GM21786 (cell line): ENCODE results near the gene RTKN2.
"Not testable (repeated sequence)": the region's sequence is repeated elsewhere in the genome, so short reads cannot be mapped to it uniquely, and the experiment has no call there.

ENCODE experiments used
- ATAC-seq: cut with Tn5 transposase; IDR thresholded peaks from one replicate; pipeline ENCODE4 v1.9.1; 2021; ENCODE audit not compliant: unreplicated experiment

RTKN2 gene

DNA sequence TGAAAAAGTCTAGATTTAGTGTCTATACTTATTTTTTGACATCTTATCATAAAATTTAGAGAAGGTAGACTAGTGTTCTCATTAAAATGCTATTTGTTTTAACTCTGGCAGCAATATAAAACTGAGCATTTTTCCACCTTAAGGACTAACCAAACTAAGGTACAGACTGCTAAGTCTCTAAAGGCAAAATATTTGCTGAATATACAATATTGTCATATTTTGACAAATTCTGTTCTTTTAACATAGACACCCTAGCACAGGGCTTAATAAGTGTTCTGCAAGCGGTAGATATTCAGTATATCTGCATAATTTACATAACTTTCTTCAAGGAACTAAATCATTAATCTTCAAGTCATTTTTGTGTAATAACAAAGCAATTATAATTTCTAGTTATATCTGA is 8.6 kb downstream of the RTKN2 start:
- ATAC-seq: no peak

DNA sequence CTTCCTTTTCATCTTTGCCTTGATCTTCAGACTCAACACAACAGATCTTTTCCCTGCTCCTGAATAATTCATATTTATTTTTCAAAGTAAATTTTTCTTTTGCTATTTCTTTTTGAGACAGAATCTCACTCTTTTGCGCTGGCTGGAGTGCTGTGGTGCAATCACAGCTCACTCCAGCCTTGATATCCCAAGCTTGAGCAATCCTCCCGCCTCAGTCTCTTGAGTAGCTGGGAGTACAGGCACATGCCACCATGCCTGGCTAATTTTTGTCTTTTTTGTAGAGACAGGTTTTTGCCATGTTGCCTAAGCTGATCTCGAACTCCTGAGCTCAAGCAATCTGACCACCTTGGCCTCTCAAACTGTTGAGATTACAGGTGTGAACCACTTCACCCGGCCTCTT is 9.2 kb downstream of the RTKN2 start:
- no peak for ATAC-seq

DNA sequence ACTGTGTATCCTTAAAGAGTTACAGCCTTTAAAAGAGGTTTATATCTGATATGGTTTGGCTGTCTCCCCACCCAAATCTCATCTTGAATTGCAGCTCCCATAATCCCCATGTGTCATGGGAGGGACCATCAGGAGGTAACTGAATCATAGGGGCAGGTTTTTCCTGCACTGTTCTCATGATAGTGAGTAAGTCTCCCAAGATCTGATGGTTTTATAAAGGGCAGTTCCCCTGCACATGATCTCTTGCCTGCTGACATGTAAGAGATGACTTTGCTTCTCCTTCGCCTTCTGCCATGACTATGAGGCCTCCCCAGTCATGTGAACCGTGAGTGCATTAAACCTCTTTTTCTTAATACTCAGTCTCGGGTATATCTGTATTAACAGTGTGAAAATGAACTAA is 9.7 kb downstream of the RTKN2 start:
- ATAC-seq: no peak

DNA sequence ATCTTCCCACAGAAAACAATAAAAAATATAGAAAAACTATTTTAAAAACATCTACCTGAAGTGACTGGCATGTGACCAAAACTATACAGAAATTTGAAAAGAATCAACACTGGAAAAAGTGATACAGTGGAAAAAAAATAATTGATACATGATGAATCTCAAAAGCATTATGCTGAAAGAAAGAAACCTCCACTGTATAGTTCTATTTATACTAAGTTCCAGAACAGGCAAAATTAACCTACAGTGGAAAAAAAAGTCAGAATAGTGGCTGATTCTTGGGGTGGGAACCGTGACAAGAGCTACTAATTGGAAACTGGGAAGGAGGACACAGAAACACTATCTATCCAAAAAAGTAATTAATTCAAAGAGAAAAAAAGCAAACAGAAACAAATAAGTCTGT is 14.9 kb downstream of the RTKN2 start:
- ATAC-seq: no peak

DNA sequence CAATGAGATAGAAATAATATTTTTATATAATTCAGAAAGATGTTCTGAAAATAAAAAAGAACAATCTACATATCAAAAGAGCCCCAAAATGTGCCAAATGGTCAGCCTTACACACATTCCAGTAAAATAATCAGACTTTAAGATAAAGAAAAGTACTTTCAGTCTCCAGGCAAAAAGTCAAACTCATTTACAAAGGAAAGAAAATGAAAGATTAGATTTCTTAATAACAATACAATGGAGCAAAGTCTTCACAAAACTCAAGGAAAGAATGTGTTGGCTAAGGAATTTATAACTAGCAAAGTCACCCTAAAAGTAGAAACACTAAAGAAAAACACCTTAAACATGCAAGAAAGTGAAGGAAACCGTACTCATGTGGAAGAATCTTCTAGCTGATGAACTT is 16.6 kb downstream of the RTKN2 start:
- ATAC-seq: no peak

DNA sequence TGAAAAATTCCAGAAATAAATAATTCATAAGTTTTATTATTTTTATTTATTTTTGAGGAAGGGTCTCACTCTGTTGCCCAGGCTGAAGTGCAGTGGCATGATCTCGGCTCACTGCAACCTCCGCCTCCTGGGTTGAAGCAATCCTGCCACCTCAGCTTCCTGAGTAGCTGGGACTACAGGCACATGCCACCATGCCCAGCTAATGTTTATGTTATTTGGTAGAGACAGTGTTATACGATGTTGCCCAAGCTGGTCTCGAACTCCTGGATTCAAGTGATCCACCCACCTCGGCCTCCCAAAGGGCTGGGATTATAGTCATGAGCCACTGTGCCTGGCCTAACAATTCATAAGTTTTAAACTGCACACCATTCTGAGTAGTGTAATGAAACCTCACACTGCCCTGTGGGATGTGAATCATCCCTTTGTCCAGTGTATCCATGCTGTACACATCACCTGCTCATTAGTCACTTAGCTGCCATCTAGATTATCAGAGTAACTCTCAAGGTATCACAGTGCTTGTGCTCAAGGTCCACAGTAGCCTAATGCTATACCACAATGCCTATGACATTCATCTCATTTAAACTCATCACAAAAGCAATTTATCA is 17.9 kb downstream of the RTKN2 start:
- ATAC-seq: no peak

DNA sequence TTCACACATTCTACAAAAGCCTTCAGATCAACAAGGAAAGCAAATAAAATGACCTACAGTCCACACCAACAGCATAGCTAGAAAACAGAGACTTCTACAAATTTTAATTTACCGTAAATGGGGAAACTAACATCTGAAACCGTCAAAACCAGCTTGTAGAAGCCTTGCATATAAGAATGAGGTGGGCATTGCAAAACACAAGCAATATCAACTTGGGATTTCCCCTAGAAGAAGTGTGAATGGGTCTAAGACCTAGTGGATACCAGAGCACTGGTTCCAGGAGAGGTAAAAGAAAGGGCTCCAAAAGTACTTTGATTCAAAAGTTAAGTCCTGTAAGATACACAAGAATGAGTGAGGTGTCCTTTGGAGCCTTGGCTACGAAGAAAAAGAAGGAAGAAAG is 18.7 kb downstream of the RTKN2 start:
- no peak for ATAC-seq

DNA sequence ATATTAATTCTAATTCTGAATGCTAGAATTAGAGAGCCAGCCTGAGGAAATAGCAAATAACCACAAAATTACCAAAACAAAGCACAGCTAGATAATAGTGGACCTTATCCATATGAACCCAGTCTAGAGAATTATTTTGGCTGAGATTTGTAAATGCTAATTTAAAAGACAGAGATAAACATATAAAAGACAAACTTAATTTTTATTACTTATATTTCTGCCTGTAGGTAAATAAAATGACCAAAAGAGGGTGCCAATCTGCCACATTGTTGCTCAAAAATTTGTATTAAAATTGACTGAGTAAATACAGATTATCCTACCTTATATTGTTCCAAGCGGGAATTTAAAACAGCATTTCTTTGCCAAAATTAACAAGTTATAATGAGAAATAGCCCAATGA is 20.2 kb downstream of the RTKN2 start:
- no peak for ATAC-seq

DNA sequence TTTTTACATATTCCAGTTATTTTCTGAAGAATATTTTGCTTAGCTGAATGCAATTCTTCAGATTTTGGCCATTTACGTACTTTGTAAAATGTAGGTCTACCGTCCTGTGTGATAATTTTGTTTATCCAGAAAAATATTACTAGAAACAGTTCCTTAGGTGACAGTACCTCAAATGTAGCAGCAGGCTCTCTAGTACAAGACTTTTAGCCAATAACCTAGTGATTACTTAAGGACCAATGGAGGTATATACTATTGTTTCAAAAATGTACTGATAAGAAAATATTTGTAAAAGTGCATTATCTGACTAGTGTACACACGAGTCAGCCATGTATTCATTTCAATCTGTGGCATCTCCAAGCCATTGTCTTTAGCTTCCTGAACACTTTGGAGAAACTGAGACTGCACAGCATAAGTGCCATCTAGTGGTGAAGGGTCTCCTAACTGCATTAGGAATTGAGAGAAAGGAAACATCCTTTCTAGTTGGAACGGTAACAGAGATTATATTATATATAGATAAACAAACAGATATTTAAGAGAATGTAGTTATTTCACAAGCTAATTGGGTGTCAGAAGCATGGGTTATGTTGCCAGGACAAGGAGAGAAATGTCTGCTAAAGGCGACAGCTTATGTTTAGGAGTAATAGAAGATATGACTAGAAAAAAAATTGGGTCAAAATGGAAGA is 23.7 kb downstream of the RTKN2 start:
- peak; percentile 58 for ATAC-seq

DNA sequence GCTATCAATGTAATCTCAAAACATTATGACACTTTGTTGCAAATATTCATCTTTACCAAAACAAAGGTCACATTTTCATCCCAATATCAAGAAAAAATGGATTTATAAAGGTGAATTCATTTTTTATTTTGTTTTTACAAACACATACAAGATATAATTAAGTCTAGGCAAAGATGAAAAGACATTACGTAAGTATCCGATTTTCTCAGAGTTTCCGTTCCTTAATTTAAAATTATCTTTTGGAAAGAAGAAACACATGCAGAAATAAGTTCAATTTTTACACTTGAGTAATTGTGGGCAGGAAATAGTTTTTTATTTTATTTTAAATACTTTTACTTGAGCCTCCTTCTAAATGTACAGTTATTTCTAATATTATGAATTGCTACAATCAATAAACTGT is 24.6 kb downstream of the RTKN2 start:
- ATAC-seq: no peak

DNA sequence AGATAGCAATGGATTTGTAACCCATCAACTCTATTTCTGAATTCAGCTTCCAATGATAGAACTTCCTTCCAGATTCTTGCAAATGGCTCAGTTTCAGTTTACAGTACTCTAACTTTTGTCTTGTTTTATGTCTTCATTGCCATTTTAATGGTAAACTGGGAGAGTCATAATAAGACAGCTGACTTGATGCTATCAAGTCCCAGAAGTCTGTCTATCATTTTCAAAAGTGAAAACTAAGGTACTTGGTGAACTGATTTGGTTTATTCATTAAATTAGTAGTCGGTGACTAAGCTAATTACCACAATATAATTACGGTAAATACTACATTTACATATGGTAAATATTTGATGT is 25.0 kb downstream of the RTKN2 start:
- peak; percentile 29 for ATAC-seq

DNA sequence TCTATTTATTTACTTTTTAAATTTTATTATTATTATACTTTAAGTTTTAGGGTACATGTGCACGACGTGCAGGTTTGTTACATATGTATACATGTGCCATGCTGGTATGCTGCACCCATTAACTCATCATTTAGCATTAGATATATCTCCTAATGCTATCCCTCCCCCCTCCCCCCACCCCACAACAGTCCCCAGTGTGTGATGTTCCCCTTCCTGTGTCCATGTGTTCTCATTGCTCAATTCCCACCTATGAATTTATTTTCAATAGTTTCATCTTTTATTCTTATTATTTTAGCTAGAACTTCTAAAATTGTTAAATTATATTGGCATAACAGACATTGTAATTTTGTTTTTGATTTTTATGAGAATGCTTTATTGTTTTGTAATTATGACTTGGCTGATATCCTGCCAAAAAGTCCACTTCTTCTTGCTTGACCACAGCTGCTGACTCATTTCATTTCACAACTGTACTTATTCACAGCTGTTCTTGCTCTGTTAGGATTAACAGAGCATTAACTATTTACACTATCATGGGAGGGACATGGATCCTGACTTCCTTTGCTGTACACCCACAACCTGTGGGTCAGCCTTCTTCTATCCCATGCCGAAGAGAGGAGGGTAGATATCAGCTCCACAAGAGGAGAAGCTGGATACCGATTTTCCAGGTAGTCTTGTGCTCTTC is 25.5 kb downstream of the RTKN2 start:
- peak; percentile 87 for ATAC-seq

DNA sequence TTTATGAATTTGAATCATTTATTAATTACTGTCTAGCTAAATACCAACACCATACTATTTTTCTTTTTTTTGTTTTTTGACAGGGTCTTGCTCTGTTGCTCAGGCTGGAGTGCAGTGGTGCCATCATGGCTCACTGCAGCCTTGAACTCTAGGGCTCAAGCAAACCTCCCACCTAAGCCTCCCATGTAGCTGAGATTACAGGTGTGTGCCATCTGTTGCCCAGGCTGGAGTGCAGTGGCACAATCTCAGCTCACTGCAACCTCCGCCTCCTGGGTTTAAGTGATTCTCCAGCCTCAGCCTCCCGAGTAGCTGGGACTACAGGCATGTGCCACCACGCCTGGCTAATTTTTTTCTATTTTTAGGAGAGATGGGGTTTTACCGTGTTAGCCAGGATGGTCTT is 27.1 kb downstream of the RTKN2 start:
- not testable (repeated sequence) for ATAC-seq

DNA sequence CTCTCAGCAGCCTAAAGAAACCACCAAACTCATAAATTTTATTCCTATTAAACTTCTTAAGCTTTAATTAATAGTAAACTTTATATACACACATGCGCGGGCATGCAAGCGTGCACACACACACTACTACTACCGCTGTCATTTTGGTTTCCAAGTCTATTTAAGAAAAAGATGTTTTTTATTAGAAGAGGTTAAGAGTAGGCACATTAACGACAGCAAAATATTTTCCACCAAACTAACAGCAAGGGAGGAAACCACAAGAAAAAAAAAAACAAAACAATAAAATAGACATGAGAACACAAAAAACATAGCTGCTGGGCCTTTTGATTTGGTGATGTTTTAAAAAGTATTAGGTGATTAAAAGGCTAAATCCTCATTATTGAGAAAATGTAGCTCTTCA is 28.6 kb downstream of the RTKN2 start:
- no peak for ATAC-seq

DNA sequence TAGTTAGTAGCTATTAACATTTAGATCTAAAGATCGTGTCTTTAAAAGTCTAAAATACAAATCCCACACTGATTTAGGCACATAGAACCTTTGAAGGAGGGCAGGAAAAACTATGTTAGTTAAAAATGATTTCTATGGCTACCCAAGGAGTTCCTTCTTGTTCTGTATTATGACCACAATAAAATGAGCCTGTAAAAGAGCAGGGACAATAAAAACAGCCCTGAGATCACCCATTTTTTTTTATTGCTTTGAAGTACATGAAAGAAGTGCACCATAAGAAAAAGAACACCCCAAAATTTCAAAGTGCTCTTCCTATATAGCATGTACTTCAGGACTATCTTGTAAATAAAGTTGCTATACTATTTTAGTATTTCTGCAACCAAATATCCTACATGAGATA is 29.8 kb downstream of the RTKN2 start:
- no peak for ATAC-seq

DNA sequence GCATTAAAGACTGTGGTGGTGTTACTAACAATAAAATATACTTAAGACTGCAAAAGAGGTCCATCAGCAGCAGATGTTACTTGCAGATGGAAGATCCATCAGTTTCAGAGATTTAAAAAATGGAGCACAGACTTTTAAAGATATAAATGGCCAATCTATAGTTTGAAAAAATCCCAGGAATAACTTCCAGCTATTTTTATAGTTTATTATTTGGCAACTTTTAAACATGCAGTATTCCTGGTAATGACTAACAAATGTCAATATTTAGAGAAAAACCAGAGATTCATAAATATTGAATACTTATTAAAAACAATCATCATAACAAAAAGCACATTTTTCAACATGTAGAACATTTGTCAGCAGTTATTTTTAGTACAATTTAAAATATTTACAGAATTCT is 30.7 kb downstream of the RTKN2 start:
- no peak for ATAC-seq

DNA sequence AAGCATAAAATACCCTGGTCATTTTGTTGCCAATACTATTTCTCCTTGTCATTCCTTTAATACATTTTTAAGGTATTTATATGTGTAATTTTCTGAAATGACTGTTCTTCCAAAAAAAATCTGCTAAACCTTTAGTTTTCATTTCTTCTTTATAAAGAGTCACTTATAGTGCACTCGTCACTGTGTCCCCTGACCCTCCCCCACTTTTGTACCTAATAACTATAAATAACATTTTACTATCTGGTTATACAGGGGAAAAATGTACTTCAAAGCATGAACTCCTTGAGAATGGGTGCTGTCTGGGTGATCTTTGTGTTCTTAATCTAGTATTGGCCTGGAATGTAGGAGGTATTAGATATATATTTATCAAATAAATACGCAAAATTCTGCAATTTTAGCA is 31.1 kb downstream of the RTKN2 start:
- ATAC-seq: no peak

DNA sequence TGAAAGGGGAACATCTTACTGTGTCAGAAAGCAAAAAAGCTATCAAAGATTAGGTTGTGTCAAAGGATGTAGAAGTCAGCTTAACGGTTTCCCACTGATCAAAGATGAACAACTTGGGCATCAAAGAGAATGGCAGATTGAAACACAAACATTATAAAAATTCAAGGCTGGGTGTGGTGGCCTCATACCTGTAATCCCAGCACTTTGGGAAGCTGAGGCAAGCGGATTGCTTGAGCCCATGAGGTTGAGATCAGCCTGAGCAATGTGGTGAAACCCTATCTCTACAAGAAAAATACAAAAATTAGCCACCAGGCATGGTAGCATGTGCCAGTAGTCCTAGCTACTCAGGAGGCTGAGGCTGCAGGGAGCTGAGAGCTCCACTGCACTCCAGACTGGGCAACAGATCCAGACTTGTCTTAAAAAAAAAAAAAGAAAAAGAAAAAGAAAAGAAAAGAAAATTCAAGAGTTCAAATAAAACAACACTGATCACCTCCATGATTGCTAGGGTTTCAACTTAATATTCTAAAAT is 34.5 kb downstream of the RTKN2 start:
- ATAC-seq: no peak

DNA sequence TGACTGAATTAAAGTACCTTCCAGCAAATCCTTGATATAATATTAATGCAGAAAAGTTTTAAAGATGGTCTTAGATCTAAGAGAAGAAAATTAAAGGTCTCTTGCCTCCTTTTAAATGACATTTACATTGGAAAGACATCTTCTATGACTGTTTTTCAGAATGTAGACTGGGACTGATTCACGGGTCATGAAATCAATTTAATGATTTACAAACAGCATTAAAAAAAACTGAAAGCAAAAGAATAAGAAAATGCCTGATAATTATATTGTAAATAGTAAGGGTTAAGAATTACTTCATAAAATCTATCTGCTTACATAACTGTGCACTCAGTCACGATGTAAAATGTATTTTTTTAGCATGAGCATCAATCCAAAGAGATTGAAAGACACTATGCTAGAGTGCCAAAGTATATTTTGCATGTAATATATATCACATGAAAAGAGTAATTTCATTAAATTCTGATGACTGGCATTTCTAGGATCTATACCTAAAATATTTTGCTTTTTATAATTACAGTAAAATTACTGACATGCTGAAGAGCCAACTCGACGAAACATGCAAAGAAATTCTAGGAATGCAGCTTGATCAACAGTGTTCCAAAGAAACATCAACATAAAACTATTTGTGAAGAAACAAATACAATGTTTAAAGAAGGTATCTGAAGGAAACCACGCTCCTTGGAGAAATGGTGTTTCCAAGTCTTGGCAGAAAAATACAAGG is 35.1 kb downstream of the RTKN2 start:
- ATAC-seq: no peak

DNA sequence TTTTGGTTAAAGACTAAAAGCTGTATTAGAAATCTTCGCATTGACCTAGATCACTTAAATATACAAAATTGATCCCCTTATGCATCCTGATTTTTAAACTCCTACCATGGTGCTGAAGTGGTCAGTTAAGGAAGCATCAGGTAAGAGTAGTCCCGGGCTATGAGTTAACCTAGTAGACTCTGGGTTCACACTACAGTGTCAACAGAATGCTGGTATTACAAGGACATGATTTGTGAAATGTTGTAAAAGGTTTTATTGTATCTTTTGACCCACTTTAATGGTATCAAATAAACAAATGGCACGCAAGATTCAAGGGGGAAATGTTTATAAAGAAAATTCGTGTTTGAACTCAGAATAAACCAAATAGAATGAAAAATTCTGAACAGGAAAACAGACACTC is 36.8 kb downstream of the RTKN2 start:
- no peak for ATAC-seq

DNA sequence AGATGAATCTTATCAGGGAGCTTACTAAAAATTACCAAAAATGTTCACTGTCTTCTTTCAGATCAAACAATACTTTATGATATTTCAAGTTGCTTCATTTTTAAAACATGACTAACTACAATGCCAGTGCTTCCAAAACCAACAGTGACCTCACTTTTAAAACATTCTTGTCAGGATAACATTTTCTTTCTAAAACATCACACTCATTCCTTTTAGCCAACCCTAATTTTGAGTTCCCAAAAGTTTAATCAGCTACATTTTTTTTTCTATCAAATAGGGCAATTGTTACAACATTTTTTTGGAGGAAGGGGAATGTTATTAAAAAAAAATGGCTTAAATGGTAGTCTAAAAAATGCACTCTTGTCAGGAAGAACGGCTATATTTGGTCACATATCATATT is 37.3 kb downstream of the RTKN2 start:
- ATAC-seq: no peak
